Activated CD8-positive, alpha-beta memory T cell treated with anti-CD3 and anti-CD28 coated beads for 36 hours (primary cell): ENCODE measurements around the gene SLU7. TPM values are rescaled to one million over a fixed set of nuclear protein-coding genes. Genes with fewer than 3 reads are reported as not detected.
"Not testable (repeated sequence)": the region's sequence is repeated elsewhere in the genome, so short reads cannot be mapped to it uniquely, and the experiment has no call there.

ENCODE experiments used
- CTCF ChIA-PET: fragments of 350-600 bp; sonication (Branson Sonifier 250); formaldehyde crosslinking; loops from one replicate; lab custom pipeline; 2021; ENCODE audit warnings: antibody characterized with exemption; lab: Charles Lee
- POLR2A ChIA-PET: fragments of 350-600 bp; sonication (Branson Sonifier 250); formaldehyde crosslinking; loops from one replicate; lab custom pipeline; 2021; ENCODE audit warnings: antibody characterized with exemption; lab: Charles Lee
- total RNA-seq, 2 experiments: library from RNA; stranded (reverse); gene quantifications; one replicate each; pipeline ENCODE4 v1.2.3, GENCODE V29; 2021

The SLU7 gene
- total RNA-seq, 2 experiments from 2014 or later: 37.8 to 42.0 TPM

DNA sequence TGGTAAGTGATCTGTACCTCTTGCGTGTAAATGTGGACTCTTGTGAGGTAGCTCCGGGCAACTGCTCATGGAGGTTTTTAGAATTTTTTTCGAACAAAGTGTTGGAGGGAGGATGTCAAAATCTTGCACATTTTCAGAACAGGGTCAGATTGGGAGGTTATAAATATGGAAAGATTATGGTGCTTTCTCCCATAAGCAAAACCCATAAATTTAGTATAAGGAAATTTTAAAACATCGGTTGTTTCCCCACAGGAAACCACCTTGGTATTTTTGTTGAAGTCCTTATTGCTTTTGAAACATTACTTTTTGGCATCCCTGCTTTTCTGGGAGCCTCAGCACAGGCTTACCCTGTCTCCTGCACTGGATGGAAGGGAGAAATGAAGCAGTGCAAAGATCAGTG lies 36.7 kb upstream of the SLU7 start:
- ChIA-PET POLR2A (no interaction called here), CTCF (no interaction called here)

DNA sequence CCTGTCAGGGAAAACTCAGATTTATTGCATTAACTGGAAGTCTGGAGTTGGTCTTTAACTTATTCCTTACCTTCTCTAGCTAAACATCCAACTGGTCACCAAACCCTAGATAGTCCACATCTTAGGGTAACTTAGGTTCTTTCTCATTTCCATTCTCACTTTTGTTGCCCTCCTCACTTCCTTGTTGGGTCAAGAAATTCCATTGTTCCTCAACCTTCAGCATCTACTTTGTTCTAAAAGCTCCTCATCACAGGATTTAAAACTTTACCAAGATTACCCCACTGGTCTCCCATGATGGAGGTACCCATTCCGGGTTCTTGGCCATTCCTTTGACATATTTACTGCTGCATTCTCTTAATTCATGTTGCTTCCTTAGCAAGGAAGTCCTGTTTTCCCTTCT lies 34.9 kb upstream of the SLU7 start:
- CTCF ChIA-PET: no interaction called here
- POLR2A ChIA-PET: no interaction called here

DNA sequence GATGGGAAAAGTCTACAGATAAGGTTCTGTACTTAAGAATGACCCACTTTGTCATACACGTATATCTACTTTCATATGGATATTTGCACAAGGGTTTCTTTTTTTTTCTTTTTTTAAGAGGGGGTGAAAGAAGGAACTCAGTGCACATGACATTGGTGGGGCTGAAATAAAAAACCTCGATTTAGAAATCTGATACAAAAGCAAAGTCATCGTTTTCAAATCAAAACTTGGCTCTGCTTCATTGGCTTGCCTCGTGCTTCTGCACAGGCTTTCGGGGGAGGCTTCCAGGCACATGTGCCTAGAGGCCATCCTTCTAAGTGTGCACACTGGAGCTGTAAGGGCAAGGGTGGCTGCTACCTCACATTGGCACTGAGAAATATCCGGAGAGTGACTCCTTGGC lies 33.9 kb upstream of the SLU7 start:
- ChIA-PET CTCF (no interaction called here), POLR2A (no interaction called here)

DNA sequence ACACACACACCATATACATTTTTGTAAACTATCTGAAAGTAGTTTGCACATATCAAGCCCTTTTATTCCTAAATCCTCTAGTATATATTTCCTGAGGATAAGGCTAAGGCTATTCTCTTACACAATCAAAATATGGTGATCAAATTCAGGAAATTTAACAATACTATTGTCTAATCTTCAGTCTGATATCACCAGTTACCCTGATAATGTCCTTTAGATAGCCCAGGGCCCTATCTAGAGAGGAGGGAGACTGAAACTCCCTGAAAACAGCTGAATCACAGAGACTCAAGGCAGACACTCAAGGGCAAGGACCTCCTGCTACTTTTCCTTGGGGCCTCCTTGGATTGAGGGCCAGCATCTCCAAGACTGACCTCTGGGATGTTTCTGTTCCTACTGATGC lies 33.2 kb upstream of the SLU7 start:
- ChIA-PET POLR2A (no interaction called here), CTCF (no interaction called here)

DNA sequence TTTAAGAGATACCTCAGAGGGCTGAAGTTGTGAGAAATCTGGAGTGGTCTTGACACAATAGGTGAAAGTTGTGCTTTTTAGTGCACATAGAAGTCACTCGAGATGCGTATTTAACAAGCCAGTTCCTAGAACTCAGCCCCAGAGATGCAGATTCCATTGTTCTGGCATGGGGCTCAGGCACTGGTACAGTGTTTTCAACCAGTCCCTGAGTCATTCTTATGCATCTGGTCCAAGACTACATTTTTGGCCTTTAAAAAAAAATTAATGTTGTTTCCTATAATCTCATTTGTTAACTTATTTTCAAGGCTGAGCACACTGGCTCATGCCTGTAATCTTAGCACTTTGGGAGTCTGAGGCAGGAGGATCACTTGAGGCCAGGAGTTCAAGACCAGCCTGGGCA lies 32.4 kb upstream of the SLU7 start:
- ChIA-PET CTCF (no interaction called here), POLR2A (no interaction called here)

DNA sequence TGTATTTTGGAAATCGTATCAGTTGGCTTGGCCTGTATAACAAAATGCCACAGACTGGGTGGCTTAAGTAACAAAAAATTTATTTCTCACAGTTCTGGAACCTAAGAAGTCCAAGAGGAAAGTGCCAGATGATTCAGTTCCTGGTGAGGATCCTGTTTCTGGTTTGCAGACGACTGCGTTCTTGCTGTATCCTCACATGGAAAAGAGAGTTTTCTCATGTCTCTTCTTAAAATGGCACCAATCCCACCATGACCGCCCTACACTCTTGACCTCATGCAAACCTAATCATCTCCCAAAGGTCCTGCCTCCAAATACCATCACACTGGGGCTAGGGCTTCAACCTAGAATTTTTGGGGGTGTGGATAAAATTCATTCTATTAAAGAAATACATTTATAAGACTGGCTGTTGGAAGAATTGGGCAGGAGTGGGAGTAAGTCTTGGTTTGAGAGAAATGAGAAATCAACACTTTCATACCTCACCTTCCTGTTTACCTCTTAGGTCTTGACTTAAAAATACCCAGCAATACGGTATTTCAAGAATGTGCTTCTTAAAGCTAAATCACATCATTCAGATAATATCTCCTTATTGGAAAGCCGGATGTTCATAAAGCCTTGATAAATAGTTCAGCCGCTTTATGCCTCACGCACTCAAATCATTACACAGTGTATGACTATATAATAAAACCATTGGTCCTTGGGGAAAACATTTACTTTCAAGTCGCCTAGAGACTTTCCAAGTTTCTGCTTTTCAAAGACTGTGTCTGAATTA lies 31.5 kb upstream of the SLU7 start:
- CTCF ChIA-PET: no interaction called here
- POLR2A ChIA-PET: no interaction called here

DNA sequence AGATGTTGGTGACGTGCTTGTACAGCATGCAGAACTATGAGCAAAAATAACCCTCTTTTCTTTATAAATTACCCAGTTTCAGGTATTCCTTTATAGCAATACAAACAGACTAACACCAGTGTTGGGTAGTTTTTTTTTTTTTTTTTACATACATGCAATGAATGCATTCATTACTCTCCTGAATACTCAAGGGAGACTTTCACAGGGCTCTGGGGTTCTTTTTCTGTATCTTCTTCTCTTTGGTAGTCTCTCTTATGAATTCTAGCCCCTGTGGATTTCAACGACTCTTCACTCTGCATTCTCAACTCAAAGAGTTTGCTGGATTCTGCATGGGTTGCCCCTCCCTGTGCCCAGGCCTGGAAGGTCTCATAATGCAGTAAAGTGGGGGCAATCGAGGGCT lies 30.6 kb upstream of the SLU7 start:
- POLR2A ChIA-PET: no interaction called here
- CTCF ChIA-PET: interaction anchor here (0.7 to 2.4 kb wide), 2 partner anchors 18 to 45 kb away, joined by 3 to 5 read pairs; no protein-coding TSS in a partner anchor

DNA sequence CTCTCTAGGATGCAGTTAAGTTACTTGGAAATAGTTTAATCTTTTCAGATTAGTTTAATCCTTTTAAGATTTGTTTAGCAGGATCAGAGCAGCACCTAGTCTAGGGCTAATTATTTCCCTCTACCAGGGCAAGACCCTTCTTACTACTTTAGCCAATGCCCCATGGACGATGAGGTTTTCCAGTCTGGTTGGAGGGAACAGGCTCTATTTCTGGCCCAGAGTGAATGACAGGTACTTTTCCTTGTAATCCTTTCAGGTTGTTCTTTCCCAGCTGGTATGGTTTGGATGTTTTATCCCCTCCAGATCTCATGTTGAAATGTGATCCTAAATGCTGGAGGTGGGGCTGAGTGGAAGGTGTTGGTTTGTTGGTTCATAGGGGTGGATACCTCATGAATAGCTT lies 30.0 kb upstream of the SLU7 start:
- ChIA-PET POLR2A (interaction anchor here (0.7 kb wide), 1 partner anchor 20 kb away, joined by 5 read pairs; no protein-coding TSS in a partner anchor), CTCF (interaction anchor here (0.7 to 2.4 kb wide), 3 partner anchors 10 to 45 kb away, joined by 3 to 5 read pairs (median 4); no protein-coding TSS in a partner anchor)

DNA sequence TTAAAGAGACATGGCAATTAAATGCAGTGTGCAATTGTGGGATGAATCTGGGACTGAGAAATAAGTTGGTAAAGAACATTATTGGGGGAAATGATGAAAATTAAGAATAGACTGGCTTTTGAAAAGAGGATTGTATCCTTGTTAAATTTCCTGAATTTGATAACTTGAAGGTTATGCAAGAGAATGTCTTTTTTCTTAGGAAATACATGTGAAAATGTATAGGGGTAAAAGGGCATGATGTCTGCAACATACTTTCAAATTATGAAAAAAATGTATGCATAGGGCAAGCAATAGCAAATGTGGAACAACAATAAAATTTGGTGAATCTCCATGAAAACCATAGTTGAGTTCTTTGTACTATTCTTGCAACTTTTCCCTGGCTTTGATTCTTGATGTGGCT lies 26.9 kb upstream of the SLU7 start:
- ChIA-PET POLR2A (no interaction called here), CTCF (interaction anchor here (0.7 kb wide), 1 partner anchor 13 kb away, joined by 3 read pairs; no protein-coding TSS in a partner anchor)

DNA sequence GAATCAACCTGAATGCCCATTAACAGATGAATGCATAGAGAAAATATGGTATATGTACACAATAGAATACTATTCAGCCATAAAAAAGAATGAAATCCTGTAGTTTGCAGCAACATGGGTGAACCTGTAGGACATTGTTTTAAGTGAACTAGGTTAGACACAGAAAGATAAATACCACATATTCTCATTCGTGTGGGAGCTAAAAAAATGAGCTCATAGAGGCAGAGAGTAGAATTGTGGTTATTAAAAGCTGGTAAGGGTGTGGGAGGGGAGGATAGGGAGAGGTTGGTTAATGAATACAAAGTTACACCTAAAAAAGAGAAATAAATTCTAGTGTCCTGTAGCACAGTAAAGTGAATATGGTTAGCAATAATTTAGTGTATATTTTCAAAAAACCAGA lies 26.3 kb upstream of the SLU7 start:
- CTCF ChIA-PET: no interaction called here

DNA sequence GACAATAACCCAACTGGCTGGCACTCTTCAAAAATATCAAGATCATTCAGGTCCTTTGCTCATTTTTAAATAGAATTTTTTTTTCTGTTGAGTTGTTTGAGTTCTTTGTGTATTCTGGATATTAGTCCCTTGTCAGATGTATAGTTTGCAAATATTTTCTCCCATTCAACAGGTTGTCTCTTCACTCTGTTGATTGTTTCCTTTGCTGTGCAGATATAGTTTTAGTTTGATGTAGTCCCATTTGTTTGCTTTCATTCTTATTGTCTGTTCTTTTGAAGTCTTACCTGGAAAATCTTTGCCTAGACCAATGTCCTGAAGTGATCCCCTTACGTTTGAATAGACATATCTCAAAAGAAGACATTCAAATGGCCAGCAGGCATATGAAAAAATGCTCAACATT lies 25.5 kb upstream of the SLU7 start:
- ChIA-PET CTCF (interaction anchor here (1.5 kb wide), 1 partner anchor 14 kb away, joined by 3 read pairs; no protein-coding TSS in a partner anchor), POLR2A (no interaction called here)

More for the DNA sequence above, 26.3 kb upstream of the SLU7 start:
- POLR2A ChIA-PET: no interaction called here

DNA sequence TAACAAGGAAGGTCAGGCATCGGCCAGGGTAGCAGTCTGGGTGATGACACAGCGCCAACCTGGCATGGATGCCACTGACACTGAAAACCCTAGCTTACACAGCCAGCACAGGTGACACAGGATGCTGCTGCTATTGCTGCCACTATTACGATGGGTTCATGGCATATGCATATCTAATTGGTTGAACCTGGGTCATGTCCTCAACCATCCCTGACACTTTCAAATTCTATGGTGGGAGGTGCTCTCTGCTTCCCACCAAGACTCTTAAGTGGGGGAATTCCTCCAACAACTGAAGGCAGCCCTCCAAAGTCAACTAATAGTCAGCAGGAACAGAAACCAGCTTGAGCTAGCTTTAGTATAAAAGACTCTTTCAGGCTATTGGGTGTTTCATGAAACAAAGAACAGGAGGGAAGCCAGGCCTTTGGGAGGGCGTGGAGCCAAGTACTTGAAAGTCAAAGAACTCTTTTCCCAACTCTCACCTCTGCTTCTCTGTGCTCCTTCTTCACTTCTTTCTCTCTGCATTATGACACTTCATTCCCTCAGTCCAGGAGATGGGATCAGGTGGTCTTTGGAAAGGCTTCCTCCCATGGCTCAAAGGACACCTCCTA lies 24.0 kb upstream of the SLU7 start:
- CTCF ChIA-PET: interaction anchor here (1.5 kb wide), 1 partner anchor 15 kb away, joined by 3 read pairs; no protein-coding TSS in a partner anchor
- POLR2A ChIA-PET: no interaction called here

DNA sequence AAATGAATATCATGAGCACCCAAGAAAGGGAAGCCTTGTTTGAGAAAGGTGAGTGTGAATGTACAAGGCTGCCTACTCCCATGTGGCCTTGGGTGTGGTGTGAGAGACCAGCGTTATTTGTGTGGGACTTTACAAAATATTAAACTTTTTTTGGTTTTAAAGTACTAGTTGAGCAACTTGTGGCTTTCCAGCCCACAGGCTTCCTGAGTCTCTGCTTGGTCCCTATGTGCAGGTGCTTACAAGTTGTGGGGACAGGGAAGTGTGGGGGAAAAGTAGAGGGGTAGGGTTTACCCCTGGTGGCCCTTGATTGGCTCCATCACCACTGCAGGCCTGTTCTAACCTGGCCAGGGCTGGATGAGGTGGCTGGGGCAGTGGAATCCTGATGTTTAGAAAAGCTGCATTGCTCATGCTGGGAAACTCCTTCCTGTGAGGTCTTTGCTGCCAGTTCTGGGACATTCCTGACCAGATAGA lies 22.5 kb upstream of the SLU7 start:
- ChIA-PET CTCF (interaction anchor here (1.1 to 3.7 kb wide), 2 partner anchors 25 to 65 kb away, joined by 3 to 27 read pairs; no protein-coding TSS in a partner anchor), POLR2A (no interaction called here)

DNA sequence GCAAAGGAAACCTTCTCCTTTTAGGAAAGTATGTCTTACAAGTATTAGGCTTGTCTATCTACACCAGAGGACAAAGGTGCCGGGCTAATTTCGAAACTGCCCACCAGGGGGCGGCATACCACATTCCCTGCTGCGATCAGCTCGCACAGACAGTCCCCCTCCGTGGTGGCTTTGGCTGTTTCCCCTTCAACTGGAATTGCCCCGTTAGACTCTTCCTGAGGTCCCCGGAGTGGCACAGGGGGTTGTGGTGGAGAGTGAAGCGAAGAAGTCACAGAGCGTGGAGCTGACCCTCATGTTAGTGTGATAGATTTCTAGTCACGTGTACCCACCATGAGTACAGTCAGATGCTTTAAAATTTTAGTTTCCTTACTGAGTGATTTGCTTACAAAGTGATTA lies 20.3 kb upstream of the SLU7 start:
- ChIA-PET POLR2A (interaction anchor here (1.1 to 1.9 kb wide), 3 partner anchors 17 to 68 kb away, joined by 4 to 6 read pairs (median 6); partner anchors contain the start of gene PTTG1), CTCF (interaction anchor here (0.7 to 3.7 kb wide), 17 partner anchors 9 to 78 kb away, joined by 3 to 48 read pairs (median 6); partner anchors contain the start of genes FAM200C, PTTG1 and SLU7)

DNA sequence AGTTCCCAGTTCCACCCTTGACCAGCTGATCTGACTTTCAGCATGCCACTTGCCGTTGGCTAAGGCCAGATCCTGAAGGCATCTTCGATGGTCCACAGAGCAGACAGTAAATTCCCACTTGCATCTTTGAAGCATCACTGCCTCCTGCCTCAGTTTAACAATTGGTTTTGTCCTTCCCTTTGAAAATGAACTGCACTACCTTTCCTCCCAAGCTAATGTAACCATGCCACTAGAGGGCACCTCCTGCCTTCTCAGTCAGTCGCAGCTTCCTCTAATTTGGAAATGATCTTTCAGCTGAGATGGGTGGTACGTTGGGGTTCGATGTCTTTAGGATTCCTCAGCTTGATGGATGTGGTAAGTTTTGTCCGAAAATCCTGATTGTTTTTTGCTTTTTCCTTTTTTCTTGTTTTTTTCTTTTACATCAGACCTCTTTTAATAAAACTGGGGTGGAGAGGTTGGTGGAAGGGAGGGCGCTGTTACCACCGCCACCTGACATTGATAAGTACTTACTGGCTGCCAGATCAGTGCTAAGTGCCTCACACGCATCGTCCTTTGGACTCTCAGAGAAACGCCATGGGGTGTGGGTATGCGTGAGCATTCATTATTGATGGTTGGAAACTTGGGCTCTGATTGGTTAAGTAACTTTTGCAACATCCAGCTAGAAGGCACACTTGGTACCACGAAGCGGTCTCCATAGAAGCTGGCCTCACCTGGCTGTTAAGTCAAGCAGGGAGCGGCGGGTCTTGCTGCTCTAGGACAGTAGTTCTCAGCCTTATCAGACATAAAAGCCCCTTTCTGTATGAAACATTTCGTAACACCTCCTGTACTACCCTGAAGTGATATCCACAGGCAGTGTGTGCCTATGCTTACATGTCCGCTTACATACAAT lies 19.7 kb upstream of the SLU7 start:
- POLR2A ChIA-PET: interaction anchor here (0.8 to 1.9 kb wide), 3 partner anchors 16 to 68 kb away, joined by 3 to 6 read pairs (median 6); partner anchors contain the start of gene PTTG1
- CTCF ChIA-PET: interaction anchor here (0.8 to 3.7 kb wide), 19 partner anchors 10 to 108 kb away, joined by 3 to 48 read pairs (median 6); partner anchors contain the start of genes PTTG1 and SLU7

DNA sequence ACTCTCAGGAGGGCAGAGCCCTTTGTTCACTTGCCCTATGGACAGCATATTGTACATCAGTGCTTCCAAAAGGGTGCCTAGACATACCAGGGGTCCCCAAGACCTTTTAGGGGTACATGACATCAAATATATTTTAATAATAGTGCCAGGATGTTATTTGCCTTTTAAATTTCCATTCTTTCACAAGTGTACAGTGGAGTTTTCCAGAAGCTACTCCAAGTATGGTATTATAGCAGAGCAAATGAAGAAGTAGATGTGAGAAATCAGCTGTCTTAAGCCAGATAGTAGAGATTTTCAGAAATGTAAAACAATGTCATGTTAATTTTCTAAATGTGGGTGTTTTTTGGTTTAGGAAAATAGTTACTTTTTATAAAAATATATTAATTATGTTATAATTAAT lies 18.4 kb upstream of the SLU7 start:
- POLR2A ChIA-PET: no interaction called here
- CTCF ChIA-PET: interaction anchor here (3.1 to 3.2 kb wide), 2 partner anchors 12 to 70 kb away, joined by 33 to 48 read pairs; partner anchors contain the start of gene PTTG1

DNA sequence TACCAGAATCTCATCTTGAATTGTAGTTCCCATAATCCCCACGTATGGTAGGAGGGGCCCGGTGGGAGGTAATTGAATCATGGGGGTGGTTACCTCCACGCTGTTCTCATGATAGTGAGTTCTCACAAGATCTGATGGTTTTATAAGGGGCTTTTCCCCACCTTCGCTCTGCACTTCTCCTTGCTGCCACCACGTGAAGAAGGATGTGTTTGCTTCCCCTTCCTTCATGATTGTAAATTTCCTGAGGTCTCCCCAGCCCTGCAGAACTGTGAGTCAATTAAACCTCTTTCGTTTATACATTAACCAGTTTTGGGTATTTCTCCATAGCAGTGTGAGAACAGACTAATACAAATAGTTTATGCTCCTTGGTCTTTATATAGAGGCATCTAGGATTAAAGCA lies 17.8 kb upstream of the SLU7 start:
- POLR2A ChIA-PET, CTCF ChIA-PET: not testable (repeated sequence)

DNA sequence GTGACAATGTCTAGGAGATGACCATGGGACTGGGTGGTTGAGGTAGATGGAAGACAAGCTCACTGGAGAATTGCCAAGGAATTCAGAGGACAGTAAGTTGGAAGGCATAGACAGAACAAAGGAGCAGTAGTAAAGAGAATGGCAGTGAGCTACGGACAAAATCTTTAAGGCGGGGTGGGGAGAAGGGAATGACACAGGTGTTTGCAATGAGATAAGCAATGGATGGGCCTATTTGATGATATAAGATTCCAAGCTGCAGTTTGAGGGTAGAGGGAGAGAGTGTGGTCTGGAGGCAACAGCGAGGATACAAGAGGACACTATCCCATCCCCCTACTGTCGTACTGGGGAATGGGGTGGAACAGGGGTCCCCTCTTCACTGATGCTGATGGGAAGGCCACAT lies 17.1 kb upstream of the SLU7 start:
- POLR2A ChIA-PET: no interaction called here
- CTCF ChIA-PET: no interaction called here

DNA sequence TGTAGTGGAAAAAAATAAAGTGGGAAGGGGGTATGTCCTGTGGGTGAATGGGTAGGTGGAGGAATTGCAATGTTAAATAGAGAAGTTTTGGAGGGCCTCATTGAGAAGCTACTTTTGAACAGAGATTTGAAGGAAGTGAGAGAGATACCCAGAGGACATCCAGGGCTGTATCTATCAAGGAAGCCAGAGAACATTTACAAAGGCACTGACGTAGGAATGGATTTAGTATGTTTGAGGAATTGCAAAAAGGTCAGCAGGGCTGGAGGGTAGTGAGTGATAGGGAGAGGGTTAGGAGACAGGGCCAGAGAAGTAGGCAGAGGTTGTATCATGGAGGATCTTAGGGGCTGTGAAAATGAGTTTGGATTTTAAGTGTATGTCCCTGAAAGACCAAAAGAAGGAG lies 16.7 kb upstream of the SLU7 start:
- ChIA-PET CTCF (no interaction called here), POLR2A (no interaction called here)
